ENCODE data around the gene PTP4A1.

- TF ChIP-seq CTCF (conservative IDR thresholded peaks at IDR 0.05; ENCODE audit: low read depth, low read length) = no peak
- TF ChIP-seq EZH2 (IDR thresholded peaks at IDR 0.05; ENCODE audit: borderline replicate concordance, low read depth, low read length, poor library complexity, severe bottlenecking) = no peak
These were observed 12.3 kb downstream of the PTP4A1 start for GRCh38 chr6:63584566-63584965.

All from A673 (cell line).